H9 (cell line): ENCODE results near the gene NOS1AP. TPM values are rescaled to one million over a fixed set of nuclear protein-coding genes. Genes with fewer than 3 reads are reported as not detected.
"Not testable (repeated sequence)": the region's sequence is repeated elsewhere in the genome, so short reads cannot be mapped to it uniquely, and the experiment has no call there.

Experiments used
- DNase-seq: peaks from one replicate; pipeline ENCODE4 v3.0.0-alpha.2; 2017
- H2AFZ ChIP-seq: one replicate; pipeline ENCODE4 v1.6.1; 2013; ENCODE audit warnings: mild to moderate bottlenecking, low read length, control low read depth, moderate library complexity
- H2AK5ac ChIP-seq: 2 replicates; pipeline ENCODE4 v1.6.1; 2013; ENCODE audit warnings: low read length, control low read depth, mixed read lengths; ENCODE audit not compliant: insufficient read length
- H2BK120ac ChIP-seq: one replicate; pipeline ENCODE4 v1.6.1; 2013; ENCODE audit warnings: low read depth, mild to moderate bottlenecking, low read length, control low read depth, inconsistent platforms; ENCODE audit not compliant: poor library complexity, severe bottlenecking
- H2BK12ac ChIP-seq: 2 replicates; pipeline ENCODE4 v1.6.1; 2013; ENCODE audit warnings: low read length, control low read depth, mixed read lengths, low read depth; ENCODE audit not compliant: insufficient read length
- H2BK15ac ChIP-seq: 2 replicates; pipeline ENCODE4 v1.6.1; 2013; ENCODE audit warnings: low read depth, low read length, control low read depth
- H2BK20ac ChIP-seq: one replicate; pipeline ENCODE4 v1.6.1; 2013; ENCODE audit warnings: low read depth, mild to moderate bottlenecking, low read length, control low read depth, inconsistent platforms; ENCODE audit not compliant: poor library complexity, severe bottlenecking
- H2BK5ac ChIP-seq: 2 replicates; pipeline ENCODE4 v1.6.1; 2013; ENCODE audit warnings: low read length, control low read depth, mixed read lengths; ENCODE audit not compliant: insufficient read length
- H3K14ac ChIP-seq: 2 replicates; pipeline ENCODE4 v1.6.1; 2013; ENCODE audit warnings: low read length, control low read depth; ENCODE audit not compliant: insufficient read depth
- H3K18ac ChIP-seq: 2 replicates; pipeline ENCODE4 v1.6.1; 2013; ENCODE audit warnings: low read depth, mild to moderate bottlenecking, mixed read lengths, low read length, control low read depth; ENCODE audit not compliant: insufficient read length
- H3K23ac ChIP-seq: 2 replicates; pipeline ENCODE4 v1.6.1; 2013; ENCODE audit warnings: low read length, control low read depth, mixed read lengths, low read depth; ENCODE audit not compliant: insufficient read length
- H3K23me2 ChIP-seq: 2 replicates; pipeline ENCODE4 v1.6.1; 2013; ENCODE audit warnings: low read depth, mild to moderate bottlenecking, mixed read lengths, low read length, control low read depth; ENCODE audit not compliant: insufficient read length, poor library complexity, severe bottlenecking
- H3K27ac ChIP-seq: 2 replicates; pipeline ENCODE4 v1.5.1; 2013; ENCODE audit warnings: low read length, control low read depth, mixed read lengths, low read depth; ENCODE audit not compliant: insufficient read length
- H3K27me3 ChIP-seq: 2 replicates; pipeline ENCODE4 v1.6.1; 2013; ENCODE audit warnings: low read length, control low read depth, inconsistent platforms; ENCODE audit not compliant: insufficient read depth
- H3K4ac ChIP-seq: 2 replicates; pipeline ENCODE4 v1.6.1; 2013; ENCODE audit warnings: low read depth, mild to moderate bottlenecking, control low read depth, inconsistent platforms, low read length, moderate library complexity
- H3K4me1 ChIP-seq: 2 replicates; pipeline ENCODE4 v1.6.1; 2013; ENCODE audit warnings: low read length, control low read depth, inconsistent platforms; ENCODE audit not compliant: insufficient read depth
- H3K4me2 ChIP-seq: 2 replicates; pipeline ENCODE4 v1.6.1; 2013; ENCODE audit warnings: low read length, control low read depth, mixed read lengths; ENCODE audit not compliant: insufficient read length, insufficient read depth
- H3K56ac ChIP-seq: 2 replicates; pipeline ENCODE4 v1.6.1; 2013; ENCODE audit warnings: low read depth, mild to moderate bottlenecking, mixed read lengths, low read length, control low read depth; ENCODE audit not compliant: insufficient read length
- H3K79me1 ChIP-seq: 2 replicates; pipeline ENCODE4 v1.6.1; 2013; ENCODE audit warnings: low read depth, mild to moderate bottlenecking, moderate library complexity, low read length, control low read depth, inconsistent platforms; ENCODE audit not compliant: insufficient read depth, poor library complexity, severe bottlenecking
- H3K79me2 ChIP-seq: 2 replicates; pipeline ENCODE4 v1.6.1; 2013; ENCODE audit warnings: low read length, control low read depth, inconsistent platforms; ENCODE audit not compliant: insufficient read depth
- H3K9ac ChIP-seq: 2 replicates; pipeline ENCODE4 v1.6.1; 2013; ENCODE audit warnings: low read length, control low read depth, mixed read lengths; ENCODE audit not compliant: insufficient read length; ENCODE audit errors: extremely low read depth
- H3K9me3 ChIP-seq: one replicate; pipeline ENCODE4 v1.6.1; 2013; ENCODE audit warnings: low read depth, low read length, inconsistent platforms; ENCODE audit not compliant: control insufficient read depth
- H3T11ph ChIP-seq: one replicate; pipeline ENCODE4 v1.6.1; 2013; ENCODE audit warnings: mild to moderate bottlenecking, low read length, control low read depth, inconsistent platforms
- H4K20me1 ChIP-seq: one replicate; pipeline ENCODE4 v1.6.1; 2013; ENCODE audit not compliant: control insufficient read depth, insufficient read length, insufficient read depth
- H4K5ac ChIP-seq: 2 replicates; pipeline ENCODE4 v1.6.1; 2013; ENCODE audit warnings: low read depth, mild to moderate bottlenecking, mixed read lengths, low read length, control low read depth; ENCODE audit not compliant: insufficient read length
- H4K8ac ChIP-seq: replicated peaks from 2 replicates; pipeline ENCODE4 v1.6.1; 2013; ENCODE audit warnings: low read length, control low read depth, mixed read lengths, low read depth; ENCODE audit not compliant: insufficient read length
- H4K91ac ChIP-seq: 2 replicates; pipeline ENCODE4 v1.6.1; 2013; ENCODE audit warnings: low read depth, mild to moderate bottlenecking, moderate library complexity, mixed read lengths, low read length, control low read depth; ENCODE audit not compliant: insufficient read length
- H3K27ac Mint-ChIP-seq, 3 experiments: 2 replicates in 2 of 3; 3 replicates in 1 of 3; pipeline ENCODE4 v1.8.0; 2020 to 2021; ENCODE audit warnings: mixed read lengths in 3 of 3, mild to moderate bottlenecking in 1 of 3, moderate library complexity in 1 of 3
- H3K27me3 Mint-ChIP-seq: 2 replicates; pipeline ENCODE4 v1.8.0; 2021; ENCODE audit warnings: low read depth, mild to moderate bottlenecking, moderate library complexity, mixed read lengths
- H3K36me3 Mint-ChIP-seq, 3 experiments: 2 replicates in 2 of 3; 3 replicates in 1 of 3; pipeline ENCODE4 v1.8.0; 2020 to 2021; ENCODE audit warnings: low read depth in 3 of 3, mixed read lengths in 3 of 3; ENCODE audit not compliant: insufficient read depth in 1 of 3
- H3K4me1 Mint-ChIP-seq, 2 experiments: 2 replicates each; pipeline ENCODE4 v1.8.0; 2020; ENCODE audit warnings: mixed read lengths in 2 of 2
- H3K4me3 Mint-ChIP-seq, 2 experiments: 2 replicates in 1 of 2; 3 replicates in 1 of 2; pipeline ENCODE4 v1.8.0; 2020 to 2021; ENCODE audit warnings: mild to moderate bottlenecking in 2 of 2, mixed read lengths in 2 of 2, moderate library complexity in 1 of 2
- H3K9me3 Mint-ChIP-seq, 2 experiments: 2 replicates in 1 of 2; 3 replicates in 1 of 2; pipeline ENCODE4 v1.8.0; 2020; ENCODE audit warnings: mild to moderate bottlenecking in 2 of 2, mixed read lengths in 2 of 2, moderate library complexity in 1 of 2
- WGBS: extraction: QIAGEN DNeasy Blood & Tissue Kit; methylation state at CpG from one replicate; pipeline ENCODE4 v1.1.7; 2013; ENCODE audit warnings: missing lambda C conversion rate, low lambda C conversion rate, mixed read lengths; ENCODE audit not compliant: insufficient read length; ENCODE audit errors: extremely low coverage; 5-methylcytosine and 5-hydroxymethylcytosine counted together
- total RNA-seq: library from RNA; stranded (reverse); gene quantifications from 2 replicates; pipeline ENCODE4 v1.2.1, GENCODE V29; 2021
- TF ChIP-seq, protein P1 (sequence below): fragments of 200-600 bp; sonication (generic); conservative IDR thresholded peaks from 3 replicates; pipeline ENCODE4 v1.8.0; 2021; ENCODE audit warnings: antibody characterized with exemption, mild to moderate bottlenecking

Gene NOS1AP
- total RNA-seq, 1 experiment from 2014 or later: 8.4 TPM

DNA sequence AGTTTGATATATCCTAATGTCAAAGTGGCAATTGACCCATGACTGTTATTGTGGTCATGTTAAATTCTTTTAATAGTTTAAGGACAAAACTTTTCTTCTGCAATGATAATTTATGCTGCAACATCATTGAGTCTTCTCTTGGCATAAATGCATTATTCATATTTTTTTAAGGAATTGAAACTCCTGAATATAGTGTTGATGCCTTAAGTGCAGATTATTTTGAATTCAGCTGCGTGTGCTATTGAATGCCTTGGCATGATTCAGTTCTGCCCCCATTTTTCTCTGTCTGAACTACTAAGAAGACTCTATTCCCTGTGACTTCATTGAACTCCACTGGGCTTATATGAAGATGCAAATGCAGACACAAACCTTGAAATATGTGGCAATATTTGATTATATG, 22.6 kb upstream of the NOS1AP start:
- Mint-ChIP-seq H3K4me3 (no peak overlapping the region), H3K36me3 (no peaks in the 10 kb centered on the region), H3K4me1 (no peaks in the 10 kb centered on the region), H3K27ac (no peak overlapping the region), H3K9me3 (peaks cover 0 to 2% of the 10 kb centered on the region in 2 experiments; a peak in 2 of 5 replicates), H3K27me3 (no peaks in the 10 kb centered on the region; the same call in 1 of the 2 replicates)
- Histone ChIP-seq H2BK5ac (no peak overlapping the region), H2AFZ (no peak overlapping the region), H3K4me2 (no peak overlapping the region), H3K79me1 (no peaks in the 10 kb centered on the region), H3K27ac (no peak overlapping the region), H3K23me2 (no peaks in the 10 kb centered on the region), H3K18ac (no peak overlapping the region), H2BK120ac (no peak overlapping the region), H3K23ac (no peak overlapping the region), H3K56ac (no peak overlapping the region), H4K91ac (no peak overlapping the region), H4K8ac (no peak overlapping the region), H2AK5ac (no peak overlapping the region), H4K20me1 (no peaks in the 10 kb centered on the region), H2BK15ac (no peak overlapping the region), H3K4ac (no peak overlapping the region), H3K9ac (no peak overlapping the region), H3K14ac (no peak overlapping the region), H2BK12ac (no peak overlapping the region), H3K27me3 (no peaks in the 10 kb centered on the region), H3K4me1 (no peaks in the 10 kb centered on the region), H4K5ac (no peak overlapping the region), H3K9me3 (no peaks in the 10 kb centered on the region), H3K79me2 (no peaks in the 10 kb centered on the region), H3T11ph (no peak overlapping the region), H2BK20ac (no peak overlapping the region)
- TF ChIP-seq, protein P1, sequence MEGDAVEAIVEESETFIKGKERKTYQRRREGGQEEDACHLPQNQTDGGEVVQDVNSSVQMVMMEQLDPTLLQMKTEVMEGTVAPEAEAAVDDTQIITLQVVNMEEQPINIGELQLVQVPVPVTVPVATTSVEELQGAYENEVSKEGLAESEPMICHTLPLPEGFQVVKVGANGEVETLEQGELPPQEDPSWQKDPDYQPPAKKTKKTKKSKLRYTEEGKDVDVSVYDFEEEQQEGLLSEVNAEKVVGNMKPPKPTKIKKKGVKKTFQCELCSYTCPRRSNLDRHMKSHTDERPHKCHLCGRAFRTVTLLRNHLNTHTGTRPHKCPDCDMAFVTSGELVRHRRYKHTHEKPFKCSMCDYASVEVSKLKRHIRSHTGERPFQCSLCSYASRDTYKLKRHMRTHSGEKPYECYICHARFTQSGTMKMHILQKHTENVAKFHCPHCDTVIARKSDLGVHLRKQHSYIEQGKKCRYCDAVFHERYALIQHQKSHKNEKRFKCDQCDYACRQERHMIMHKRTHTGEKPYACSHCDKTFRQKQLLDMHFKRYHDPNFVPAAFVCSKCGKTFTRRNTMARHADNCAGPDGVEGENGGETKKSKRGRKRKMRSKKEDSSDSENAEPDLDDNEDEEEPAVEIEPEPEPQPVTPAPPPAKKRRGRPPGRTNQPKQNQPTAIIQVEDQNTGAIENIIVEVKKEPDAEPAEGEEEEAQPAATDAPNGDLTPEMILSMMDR: no peak
- WGBS: no CpG with 5 or more reads among the region's 1 CpG
- no peak for DNase-seq

DNA sequence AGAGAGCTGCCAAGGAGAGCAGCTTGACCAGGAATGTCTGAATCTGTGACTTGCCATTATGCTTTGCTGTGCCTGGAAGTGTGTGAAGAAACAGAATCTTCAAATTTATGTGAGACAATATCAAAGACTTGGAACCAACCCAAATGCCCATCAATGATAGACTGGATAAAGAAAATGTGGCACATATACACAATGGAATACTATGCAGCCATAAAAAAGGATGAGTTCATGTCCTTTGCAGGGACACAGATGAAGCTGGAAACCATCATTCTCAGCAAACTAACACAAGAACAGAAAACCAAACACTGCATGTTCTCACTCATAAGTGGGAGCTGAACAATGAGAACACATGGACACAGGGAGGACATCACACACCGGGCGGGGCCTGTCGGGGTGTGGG, 15.5 kb upstream of the NOS1AP start:
- not testable (repeated sequence) for H3K4ac ChIP-seq, H3K14ac ChIP-seq, H4K8ac ChIP-seq, H3T11ph ChIP-seq, H3K9me3 Mint-ChIP-seq, H3K79me2 ChIP-seq, H3K4me3 Mint-ChIP-seq, H3K27me3 Mint-ChIP-seq, H3K79me1 ChIP-seq, H2BK12ac ChIP-seq, H3K4me2 ChIP-seq, H4K5ac ChIP-seq, H4K20me1 ChIP-seq, H3K4me1 Mint-ChIP-seq, H2BK120ac ChIP-seq, H4K91ac ChIP-seq, H3K9me3 ChIP-seq, H2BK15ac ChIP-seq, H3K9ac ChIP-seq, H2AFZ ChIP-seq, H3K36me3 Mint-ChIP-seq, H3K27ac Mint-ChIP-seq, H3K56ac ChIP-seq, H3K4me1 ChIP-seq, H3K23ac ChIP-seq, H2BK20ac ChIP-seq, DNase-seq, H3K23me2 ChIP-seq, H3K27ac ChIP-seq, H2BK5ac ChIP-seq, H2AK5ac ChIP-seq, H3K27me3 ChIP-seq, H3K18ac ChIP-seq
- WGBS: no CpG with 5 or more reads among the region's 3 CpGs
